H9 (cell line): Measurements from ENCODE around the gene ANKRD11. TPM values are rescaled to one million over a fixed set of nuclear protein-coding genes. Genes with fewer than 3 reads are reported as not detected.

ENCODE experiments used
- DNase-seq: peaks from one replicate; pipeline ENCODE4 v3.0.0-alpha.2; 2017
- H2AFZ ChIP-seq: one replicate; pipeline ENCODE4 v1.6.1; 2013; ENCODE audit warnings: mild to moderate bottlenecking, low read length, control low read depth, moderate library complexity
- H2AK5ac ChIP-seq: 2 replicates; pipeline ENCODE4 v1.6.1; 2013; ENCODE audit warnings: low read length, control low read depth, mixed read lengths; ENCODE audit not compliant: insufficient read length
- H2BK120ac ChIP-seq: one replicate; pipeline ENCODE4 v1.6.1; 2013; ENCODE audit warnings: low read depth, mild to moderate bottlenecking, low read length, control low read depth, inconsistent platforms; ENCODE audit not compliant: poor library complexity, severe bottlenecking
- H2BK12ac ChIP-seq: 2 replicates; pipeline ENCODE4 v1.6.1; 2013; ENCODE audit warnings: low read length, control low read depth, mixed read lengths, low read depth; ENCODE audit not compliant: insufficient read length
- H2BK15ac ChIP-seq: 2 replicates; pipeline ENCODE4 v1.6.1; 2013; ENCODE audit warnings: low read depth, low read length, control low read depth
- H2BK20ac ChIP-seq: one replicate; pipeline ENCODE4 v1.6.1; 2013; ENCODE audit warnings: low read depth, mild to moderate bottlenecking, low read length, control low read depth, inconsistent platforms; ENCODE audit not compliant: poor library complexity, severe bottlenecking
- H2BK5ac ChIP-seq: 2 replicates; pipeline ENCODE4 v1.6.1; 2013; ENCODE audit warnings: low read length, control low read depth, mixed read lengths; ENCODE audit not compliant: insufficient read length
- H3K14ac ChIP-seq: 2 replicates; pipeline ENCODE4 v1.6.1; 2013; ENCODE audit warnings: low read length, control low read depth; ENCODE audit not compliant: insufficient read depth
- H3K18ac ChIP-seq: 2 replicates; pipeline ENCODE4 v1.6.1; 2013; ENCODE audit warnings: low read depth, mild to moderate bottlenecking, mixed read lengths, low read length, control low read depth; ENCODE audit not compliant: insufficient read length
- H3K23ac ChIP-seq: 2 replicates; pipeline ENCODE4 v1.6.1; 2013; ENCODE audit warnings: low read length, control low read depth, mixed read lengths, low read depth; ENCODE audit not compliant: insufficient read length
- H3K23me2 ChIP-seq: 2 replicates; pipeline ENCODE4 v1.6.1; 2013; ENCODE audit warnings: low read depth, mild to moderate bottlenecking, mixed read lengths, low read length, control low read depth; ENCODE audit not compliant: insufficient read length, poor library complexity, severe bottlenecking
- H3K27ac ChIP-seq: 2 replicates; pipeline ENCODE4 v1.5.1; 2013; ENCODE audit warnings: low read length, control low read depth, mixed read lengths, low read depth; ENCODE audit not compliant: insufficient read length
- H3K27me3 ChIP-seq: 2 replicates; pipeline ENCODE4 v1.6.1; 2013; ENCODE audit warnings: low read length, control low read depth, inconsistent platforms; ENCODE audit not compliant: insufficient read depth
- H3K4ac ChIP-seq: 2 replicates; pipeline ENCODE4 v1.6.1; 2013; ENCODE audit warnings: low read depth, mild to moderate bottlenecking, control low read depth, inconsistent platforms, low read length, moderate library complexity
- H3K4me1 ChIP-seq: 2 replicates; pipeline ENCODE4 v1.6.1; 2013; ENCODE audit warnings: low read length, control low read depth, inconsistent platforms; ENCODE audit not compliant: insufficient read depth
- H3K4me2 ChIP-seq: 2 replicates; pipeline ENCODE4 v1.6.1; 2013; ENCODE audit warnings: low read length, control low read depth, mixed read lengths; ENCODE audit not compliant: insufficient read length, insufficient read depth
- H3K56ac ChIP-seq: 2 replicates; pipeline ENCODE4 v1.6.1; 2013; ENCODE audit warnings: low read depth, mild to moderate bottlenecking, mixed read lengths, low read length, control low read depth; ENCODE audit not compliant: insufficient read length
- H3K79me1 ChIP-seq: 2 replicates; pipeline ENCODE4 v1.6.1; 2013; ENCODE audit warnings: low read depth, mild to moderate bottlenecking, moderate library complexity, low read length, control low read depth, inconsistent platforms; ENCODE audit not compliant: insufficient read depth, poor library complexity, severe bottlenecking
- H3K79me2 ChIP-seq: 2 replicates; pipeline ENCODE4 v1.6.1; 2013; ENCODE audit warnings: low read length, control low read depth, inconsistent platforms; ENCODE audit not compliant: insufficient read depth
- H3K9ac ChIP-seq: 2 replicates; pipeline ENCODE4 v1.6.1; 2013; ENCODE audit warnings: low read length, control low read depth, mixed read lengths; ENCODE audit not compliant: insufficient read length; ENCODE audit errors: extremely low read depth
- H3K9me3 ChIP-seq: one replicate; pipeline ENCODE4 v1.6.1; 2013; ENCODE audit warnings: low read depth, low read length, inconsistent platforms; ENCODE audit not compliant: control insufficient read depth
- H3T11ph ChIP-seq: one replicate; pipeline ENCODE4 v1.6.1; 2013; ENCODE audit warnings: mild to moderate bottlenecking, low read length, control low read depth, inconsistent platforms
- H4K20me1 ChIP-seq: one replicate; pipeline ENCODE4 v1.6.1; 2013; ENCODE audit not compliant: control insufficient read depth, insufficient read length, insufficient read depth
- H4K5ac ChIP-seq: 2 replicates; pipeline ENCODE4 v1.6.1; 2013; ENCODE audit warnings: low read depth, mild to moderate bottlenecking, mixed read lengths, low read length, control low read depth; ENCODE audit not compliant: insufficient read length
- H4K8ac ChIP-seq: replicated peaks from 2 replicates; pipeline ENCODE4 v1.6.1; 2013; ENCODE audit warnings: low read length, control low read depth, mixed read lengths, low read depth; ENCODE audit not compliant: insufficient read length
- H4K91ac ChIP-seq: 2 replicates; pipeline ENCODE4 v1.6.1; 2013; ENCODE audit warnings: low read depth, mild to moderate bottlenecking, moderate library complexity, mixed read lengths, low read length, control low read depth; ENCODE audit not compliant: insufficient read length
- H3K27ac Mint-ChIP-seq, 3 experiments: 2 replicates in 2 of 3; 3 replicates in 1 of 3; pipeline ENCODE4 v1.8.0; 2020 to 2021; ENCODE audit warnings: mixed read lengths in 3 of 3, mild to moderate bottlenecking in 1 of 3, moderate library complexity in 1 of 3
- H3K27me3 Mint-ChIP-seq: 2 replicates; pipeline ENCODE4 v1.8.0; 2021; ENCODE audit warnings: low read depth, mild to moderate bottlenecking, moderate library complexity, mixed read lengths
- H3K36me3 Mint-ChIP-seq, 3 experiments: 2 replicates in 2 of 3; 3 replicates in 1 of 3; pipeline ENCODE4 v1.8.0; 2020 to 2021; ENCODE audit warnings: low read depth in 3 of 3, mixed read lengths in 3 of 3; ENCODE audit not compliant: insufficient read depth in 1 of 3
- H3K4me1 Mint-ChIP-seq, 2 experiments: 2 replicates each; pipeline ENCODE4 v1.8.0; 2020; ENCODE audit warnings: mixed read lengths in 2 of 2
- H3K4me3 Mint-ChIP-seq, 2 experiments: 2 replicates in 1 of 2; 3 replicates in 1 of 2; pipeline ENCODE4 v1.8.0; 2020 to 2021; ENCODE audit warnings: mild to moderate bottlenecking in 2 of 2, mixed read lengths in 2 of 2, moderate library complexity in 1 of 2
- H3K9me3 Mint-ChIP-seq, 2 experiments: 2 replicates in 1 of 2; 3 replicates in 1 of 2; pipeline ENCODE4 v1.8.0; 2020; ENCODE audit warnings: mild to moderate bottlenecking in 2 of 2, mixed read lengths in 2 of 2, moderate library complexity in 1 of 2
- WGBS: extraction: QIAGEN DNeasy Blood & Tissue Kit; methylation state at CpG from one replicate; pipeline ENCODE4 v1.1.7; 2013; ENCODE audit warnings: missing lambda C conversion rate, low lambda C conversion rate, mixed read lengths; ENCODE audit not compliant: insufficient read length; ENCODE audit errors: extremely low coverage; 5-methylcytosine and 5-hydroxymethylcytosine counted together
- total RNA-seq: library from RNA; stranded (reverse); gene quantifications from 2 replicates; pipeline ENCODE4 v1.2.1, GENCODE V29; 2021
- TF ChIP-seq, protein P1 (sequence below): fragments of 200-600 bp; sonication (generic); conservative IDR thresholded peaks from 3 replicates; pipeline ENCODE4 v1.8.0; 2021; ENCODE audit warnings: antibody characterized with exemption, mild to moderate bottlenecking

The ANKRD11 gene
- total RNA-seq, 1 experiment from 2014 or later, result 181 TPM

DNA sequence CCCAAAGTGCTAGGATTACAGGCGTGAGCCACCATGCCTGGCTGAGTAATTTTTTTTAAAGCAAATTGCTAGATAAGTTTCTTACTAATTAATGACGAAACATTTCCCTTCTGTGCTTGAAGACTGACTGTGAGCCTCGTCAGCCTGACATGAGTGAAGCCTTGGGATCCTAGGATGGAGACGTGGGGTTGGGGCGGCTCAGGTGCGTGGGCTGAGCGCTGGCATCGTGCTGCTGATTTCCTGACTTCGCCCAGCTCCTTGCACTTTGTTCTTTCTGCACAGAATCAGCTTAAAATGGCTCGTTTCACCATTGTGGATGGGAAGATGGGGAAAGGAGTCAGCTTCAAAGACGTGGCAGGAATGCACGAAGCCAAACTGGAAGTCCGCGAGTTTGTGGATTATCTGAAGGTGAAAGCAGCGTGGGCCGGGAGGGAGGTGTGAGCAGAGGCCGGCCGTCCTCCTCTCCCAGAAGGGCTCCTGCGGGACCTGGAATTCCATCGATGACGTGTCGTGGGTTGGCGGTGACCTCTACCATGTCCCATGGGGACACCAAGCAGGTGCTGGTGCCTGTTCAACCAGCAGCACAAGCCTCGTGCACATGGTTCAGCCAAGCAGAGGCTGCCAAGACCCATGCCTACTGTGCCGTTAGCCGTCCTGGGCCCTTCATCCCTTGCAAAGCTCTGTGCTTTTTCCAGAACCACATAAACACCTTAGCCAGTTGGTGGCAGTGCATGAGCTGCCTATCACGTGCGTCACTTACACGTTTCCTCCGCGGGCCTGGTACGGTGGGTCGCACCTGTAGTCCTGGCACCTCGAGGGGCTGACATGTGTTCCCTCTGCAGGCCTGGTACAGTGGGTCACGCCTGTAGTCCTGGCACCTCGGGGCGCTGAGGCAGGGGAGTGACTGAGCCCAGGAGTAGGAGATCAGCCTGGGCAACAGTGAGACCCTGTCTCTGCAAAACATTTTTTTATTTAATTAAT, 40.3 kb upstream of the ANKRD11 start:
- Mint-ChIP-seq H3K27me3 (no peaks in the 10 kb centered on the region), H3K4me3 (no peak overlapping the region), H3K4me1 (no peaks in the 10 kb centered on the region), H3K27ac (no peak overlapping the region), H3K36me3 (peaks cover 59 to 95% (median 90%) of the 10 kb centered on the region in 3 experiments), H3K9me3 (no peaks in the 10 kb centered on the region)
- no peaks in the 10 kb centered on the region for H3K23me2 ChIP-seq
- H3K79me2 ChIP-seq, result no peaks in the 10 kb centered on the region
- H4K20me1 ChIP-seq, result no peaks in the 10 kb centered on the region
- H3K27me3 ChIP-seq, result no peaks in the 10 kb centered on the region
- H2AK5ac ChIP-seq, result no peak overlapping the region
- H2BK12ac ChIP-seq, result no peak overlapping the region
- DNase-seq, result no peak
- H4K5ac ChIP-seq, result no peak overlapping the region
- no peak overlapping the region for H3K56ac ChIP-seq
- H2BK20ac ChIP-seq, result no peak overlapping the region
- no CpG with 5 or more reads among the region's 37 CpGs for WGBS
- TF ChIP-seq, protein P1, sequence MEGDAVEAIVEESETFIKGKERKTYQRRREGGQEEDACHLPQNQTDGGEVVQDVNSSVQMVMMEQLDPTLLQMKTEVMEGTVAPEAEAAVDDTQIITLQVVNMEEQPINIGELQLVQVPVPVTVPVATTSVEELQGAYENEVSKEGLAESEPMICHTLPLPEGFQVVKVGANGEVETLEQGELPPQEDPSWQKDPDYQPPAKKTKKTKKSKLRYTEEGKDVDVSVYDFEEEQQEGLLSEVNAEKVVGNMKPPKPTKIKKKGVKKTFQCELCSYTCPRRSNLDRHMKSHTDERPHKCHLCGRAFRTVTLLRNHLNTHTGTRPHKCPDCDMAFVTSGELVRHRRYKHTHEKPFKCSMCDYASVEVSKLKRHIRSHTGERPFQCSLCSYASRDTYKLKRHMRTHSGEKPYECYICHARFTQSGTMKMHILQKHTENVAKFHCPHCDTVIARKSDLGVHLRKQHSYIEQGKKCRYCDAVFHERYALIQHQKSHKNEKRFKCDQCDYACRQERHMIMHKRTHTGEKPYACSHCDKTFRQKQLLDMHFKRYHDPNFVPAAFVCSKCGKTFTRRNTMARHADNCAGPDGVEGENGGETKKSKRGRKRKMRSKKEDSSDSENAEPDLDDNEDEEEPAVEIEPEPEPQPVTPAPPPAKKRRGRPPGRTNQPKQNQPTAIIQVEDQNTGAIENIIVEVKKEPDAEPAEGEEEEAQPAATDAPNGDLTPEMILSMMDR, result no peak
- no peak overlapping the region for H3K9ac ChIP-seq
- no peak overlapping the region for H3K4me2 ChIP-seq
- H3K14ac ChIP-seq, result no peak overlapping the region
- no peak overlapping the region for H4K91ac ChIP-seq
- H3T11ph ChIP-seq, result no peak overlapping the region
- no peak overlapping the region for H3K27ac ChIP-seq
- no peak overlapping the region for H3K18ac ChIP-seq
- H2BK120ac ChIP-seq, result no peak overlapping the region
- H3K4ac ChIP-seq, result no peak overlapping the region
- H3K4me1 ChIP-seq, result no peaks in the 10 kb centered on the region
- no peak overlapping the region for H3K23ac ChIP-seq
- H2BK15ac ChIP-seq, result no peak overlapping the region
- H3K79me1 ChIP-seq, result no peaks in the 10 kb centered on the region
- no peak overlapping the region for H2AFZ ChIP-seq
- H3K9me3 ChIP-seq, result no peaks in the 10 kb centered on the region
- no peak overlapping the region for H2BK5ac ChIP-seq
- no peak overlapping the region for H4K8ac ChIP-seq
